SK-N-MC (cell line): ENCODE results near the gene SCARF2.
"Not testable (repeated sequence)": the region's sequence is repeated elsewhere in the genome, so short reads cannot be mapped to it uniquely, and the experiment has no call there.

ENCODE experiments used
- DNase-seq: peaks from one replicate; pipeline ENCODE4 v3.0.0-alpha.2; 2011; ENCODE audit warnings: low read depth, low spot score
- H3K27ac ChIP-seq: fragments of 200-600 bp; sonication (generic); 2 replicates; pipeline ENCODE4 v1.5.1; 2016; ENCODE audit warnings: mixed run types
- H3K36me3 ChIP-seq: fragments of 200-600 bp; sonication (generic); 2 replicates; pipeline ENCODE4 v1.6.1; 2017; ENCODE audit warnings: antibody characterized with exemption, low read length, mixed read lengths; ENCODE audit not compliant: insufficient read depth
- H3K4me3 ChIP-seq: fragments of 200-600 bp; sonication (generic); 2 replicates; pipeline ENCODE4 v1.5.1; 2016
- H3K9ac ChIP-seq: fragments of 200-600 bp; sonication (generic); 2 replicates; pipeline ENCODE4 v1.8.0; 2017; ENCODE audit warnings: mixed run types, mixed read lengths; ENCODE audit not compliant: insufficient read length
- H3K9me3 ChIP-seq: fragments of 200-600 bp; sonication (generic); 2 replicates; pipeline ENCODE4 v1.6.1; 2017; ENCODE audit warnings: low read depth, mild to moderate bottlenecking, antibody characterized with exemption, low read length, moderate library complexity, mixed read lengths
- EZH2 ChIP-seq: fragments of 200-600 bp; sonication (generic); IDR thresholded peaks from one replicate; pipeline ENCODE4 v1.6.1; 2017; ENCODE audit warnings: antibody characterized with exemption

SCARF2 gene

GRCh38 chr22:20378110-20378509 lies 59.5 kb downstream of the SCARF2 start:
- Histone ChIP-seq H3K4me3 (no peak overlapping the region), H3K9ac (no peak overlapping the region), H3K36me3 (no peaks in the 10 kb centered on the region), H3K9me3 (no peaks in the 10 kb centered on the region), H3K27ac (no peak overlapping the region)
- TF ChIP-seq EZH2: no peak
- no peak for DNase-seq

GRCh38 chr22:20376983-20377382 lies 60.6 kb downstream of the SCARF2 start:
- not testable (repeated sequence) for H3K4me3 ChIP-seq, DNase-seq, H3K27ac ChIP-seq, H3K9me3 ChIP-seq, H3K36me3 ChIP-seq, H3K9ac ChIP-seq

GRCh38 chr22:20376281-20376680 lies 61.3 kb downstream of the SCARF2 start:
- H3K4me3 ChIP-seq, H3K9me3 ChIP-seq, H3K36me3 ChIP-seq, H3K27ac ChIP-seq, H3K9ac ChIP-seq, DNase-seq: not testable (repeated sequence)
